ENCODE results near the gene PPP1R9B.

Gene PPP1R9B

GRCh38 chr17:50139950-50140885, 10.3 kb downstream of the PPP1R9B start:
- no peak for DNase-seq (ENCODE audit: extremely low read depth, low read depth)
- peak; percentile 64 for TF ChIP-seq CTCF (IDR thresholded peaks at IDR 0.05; ENCODE audit: low read depth, low read length, missing control alignments)
- no peak overlapping the region for H3K4me3 ChIP-seq (replicated peaks; ENCODE audit: low read depth, low read length)

- no peak overlapping the region for H3K4me3 ChIP-seq (replicated peaks; ENCODE audit: low read depth, low read length)
- no peak for DNase-seq (ENCODE audit: extremely low read depth, low read depth)
- no peak for TF ChIP-seq CTCF (IDR thresholded peaks at IDR 0.05; ENCODE audit: low read depth, low read length, missing control alignments)
These were observed 11.2 kb downstream of the PPP1R9B start for GRCh38 chr17:50139185-50139783.

- no peak overlapping the region for H3K4me3 ChIP-seq (replicated peaks; ENCODE audit: low read depth, low read length)
- DNase-seq (ENCODE audit: extremely low read depth, low read depth): no peak
- no peak for TF ChIP-seq CTCF (IDR thresholded peaks at IDR 0.05; ENCODE audit: low read depth, low read length, missing control alignments)
These were observed 13.4 kb downstream of the PPP1R9B start for GRCh38 chr17:50137042-50137441.

DNA sequence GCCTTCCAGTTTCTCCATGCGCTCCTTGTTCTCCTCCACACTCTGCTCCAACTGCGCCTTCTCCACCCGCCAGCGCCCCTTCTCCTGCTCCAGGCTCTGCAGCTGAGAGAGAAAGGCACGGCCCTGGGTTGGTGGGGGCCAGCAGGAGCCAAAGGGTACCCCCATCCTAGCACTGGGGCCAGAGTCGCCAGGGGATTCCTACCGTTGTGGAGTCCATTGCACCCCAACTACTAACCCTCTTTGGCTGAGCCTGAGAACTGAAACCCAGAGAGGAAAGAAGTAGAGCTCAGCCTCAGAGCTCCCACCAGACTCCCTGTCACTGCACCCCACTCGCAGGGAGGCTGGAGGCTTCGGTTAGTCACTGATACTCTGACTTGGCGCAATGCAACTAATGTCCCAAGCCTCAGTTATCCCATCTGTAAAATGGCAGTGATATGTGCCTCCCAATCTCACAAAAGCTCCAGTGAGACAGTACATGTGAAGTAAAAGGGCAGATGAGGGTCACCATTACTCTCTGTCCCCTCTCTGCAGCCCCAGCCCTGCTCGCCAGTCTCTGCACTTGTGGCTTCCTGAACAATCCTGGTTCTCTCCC, 14.3 kb downstream of the PPP1R9B start:
- no peak overlapping the region for H3K4me3 ChIP-seq (replicated peaks; ENCODE audit: low read depth, low read length)
- no peak for DNase-seq (ENCODE audit: extremely low read depth, low read depth)
- TF ChIP-seq CTCF (IDR thresholded peaks at IDR 0.05; ENCODE audit: low read depth, low read length, missing control alignments): no peak

DNA sequence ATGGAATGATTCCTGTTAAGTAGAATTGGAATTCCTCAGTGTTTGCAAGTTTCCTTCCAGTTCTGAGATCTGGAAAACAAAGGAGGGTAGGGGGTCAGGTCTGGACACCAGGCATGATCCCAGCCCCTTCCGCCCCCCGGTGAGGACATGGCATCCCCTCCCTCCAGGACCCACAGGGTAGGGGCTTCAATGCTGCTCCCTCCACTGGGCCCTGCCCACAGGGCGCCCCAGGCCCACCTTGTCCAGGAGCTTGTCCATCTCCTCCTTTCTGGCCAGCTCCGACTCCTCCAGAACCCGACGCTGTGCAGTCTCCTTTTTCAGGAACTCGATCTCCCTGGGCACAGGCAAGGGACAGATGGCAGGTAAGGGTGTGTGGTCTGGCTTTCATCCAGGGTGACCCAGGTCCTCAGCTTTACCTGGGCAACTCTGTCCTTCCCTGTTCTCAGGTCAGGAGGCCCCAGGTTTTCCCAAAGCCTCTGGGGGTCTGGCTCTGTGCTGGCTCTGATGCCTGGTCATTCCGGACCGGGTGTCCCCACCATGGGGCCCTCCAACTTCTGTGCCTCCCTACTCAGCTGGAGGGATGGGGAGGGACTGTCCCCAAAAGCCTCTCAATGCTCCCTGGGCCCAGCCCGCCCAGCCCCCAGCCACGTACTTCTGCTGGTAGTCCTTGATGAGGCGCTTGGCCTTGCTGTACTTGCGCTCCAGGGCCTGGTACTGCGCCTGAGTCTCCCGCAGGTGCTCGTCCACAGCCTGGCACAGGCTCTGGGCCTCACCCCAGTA, 15.0 kb downstream of the PPP1R9B start:
- TF ChIP-seq CTCF (IDR thresholded peaks at IDR 0.05; ENCODE audit: low read depth, low read length, missing control alignments): no peak
- no peak for DNase-seq (ENCODE audit: extremely low read depth, low read depth)
- H3K4me3 ChIP-seq (replicated peaks; ENCODE audit: low read depth, low read length): no peak overlapping the region
